HCT116 (cell line): Measurements from ENCODE around the gene CTU2. TPM values are rescaled to one million over a fixed set of nuclear protein-coding genes. Genes with fewer than 3 reads are reported as not detected.

Source experiments
- ATAC-seq: fragments of 200-7000 bp; cut with Tn5 transposase; 2 replicates; pipeline ENCODE4 v1.9.1; 2020; ENCODE audit warnings: mild to moderate bottlenecking, moderate library complexity
- BruUV-seq: library from RNA; stranded (reverse); fragments of 400-500 nt; replicated peaks from 2 replicates; lab custom pipeline; 2021; lab: Mats Ljungman, UMichigan
- CTCF ChIA-PET: fragments of 300-600 bp; sonication (Branson Sonifier 250); formaldehyde crosslinking; loops from one replicate; lab custom pipeline; 2021; ENCODE audit warnings: antibody characterized with exemption; lab: Charles Lee
- POLR2A ChIA-PET: fragments of 300-600, 350-600 bp; sonication (Branson Sonifier 250); formaldehyde crosslinking; loops from one replicate; lab custom pipeline; 2021; ENCODE audit warnings: antibody characterized with exemption; lab: Charles Lee
- RAD21 ChIA-PET, 2 experiments: fragments of 300-600 bp; sonication (Branson Sonifier 250); formaldehyde crosslinking; loops; one replicate each; lab custom pipeline; 2023; ENCODE audit warnings: low total read pairs in 2 of 2; ENCODE audit not compliant: uncharacterized antibody in 2 of 2, unreplicated experiment in 2 of 2, low non-redundant PET in 1 of 2; lab: Charles Lee
- DNase-seq: peaks from one replicate; pipeline ENCODE4 v3.0.0-alpha.2; 2010; ENCODE audit warnings: low read depth, low spot score
- H2AFZ ChIP-seq: fragments of 200-600 bp; shearing (Covaris generic), sonication (generic); 2 replicates; pipeline ENCODE4 v1.6.1; 2017; ENCODE audit warnings: low read depth, mixed run types, mixed read lengths, antibody characterized with exemption, low read length; ENCODE audit not compliant: poor library complexity, severe bottlenecking
- H3K27ac ChIP-seq: 2 replicates; pipeline ENCODE4 v1.5.1; 2012; ENCODE audit warnings: low read depth, low read length
- H3K27me3 ChIP-seq: fragments of 200-600 bp; sonication (generic); 2 replicates; pipeline ENCODE4 v1.6.1; 2016; ENCODE audit warnings: mixed run types, low read length, mixed read lengths; ENCODE audit not compliant: insufficient read depth
- H3K36me3 ChIP-seq, 2 experiments: fragments of 200-500 bp in 1 of 2; fragments of 200-600 bp in 1 of 2; sonication (Bioruptor generic) in 1 of 2; sonication (generic) in 1 of 2; 2 replicates each; pipeline versions ENCODE4 v1.5.1 to v1.6.1; 2014 to 2016; ENCODE audit warnings: low read length in 2 of 2, inconsistent platforms in 1 of 2, mixed read lengths in 1 of 2, mixed run types in 1 of 2; ENCODE audit not compliant: insufficient read depth in 2 of 2, control insufficient read depth in 1 of 2
- H3K4me1 ChIP-seq, 2 experiments: fragments of 200-600 bp in 1 of 2; sonication (generic) in 1 of 2; 2 replicates each; pipeline versions ENCODE4 v1.5.1 to v1.6.1; 2012 to 2017; ENCODE audit warnings: low read length in 2 of 2, inconsistent platforms in 1 of 2, mild to moderate bottlenecking in 1 of 2, mixed read lengths in 1 of 2, mixed run types in 1 of 2, moderate library complexity in 1 of 2; ENCODE audit not compliant: insufficient read depth in 2 of 2, control insufficient read depth in 1 of 2
- H3K4me2 ChIP-seq: fragments of 200-600 bp; sonication (generic); 2 replicates; pipeline ENCODE4 v1.6.1; 2017; ENCODE audit warnings: mixed run types, low read length, mixed read lengths
- H3K4me3 ChIP-seq, 2 experiments: fragments of 200-600 bp in 1 of 2; sonication (generic) in 1 of 2; replicated peaks in 1 of 2; 2 replicates each; pipeline ENCODE4 v1.5.1; 2011 to 2016; ENCODE audit warnings: low read length in 2 of 2, control low read depth in 1 of 2, low read depth in 1 of 2, mild to moderate bottlenecking in 1 of 2, mixed read lengths in 1 of 2, mixed run types in 1 of 2
- H3K79me2 ChIP-seq: fragments of 200-600 bp; sonication (generic); 2 replicates; pipeline ENCODE4 v1.6.1; 2017; ENCODE audit warnings: mild to moderate bottlenecking, mixed run types, low read length, moderate library complexity, mixed read lengths; ENCODE audit not compliant: insufficient read depth
- H3K9ac ChIP-seq: fragments of 200-600 bp; sonication (generic); 2 replicates; pipeline ENCODE4 v1.6.1; 2016; ENCODE audit warnings: low read length, mixed read lengths
- H3K9me2 ChIP-seq: fragments of 200-600 bp; sonication (generic), shearing (Covaris generic); 2 replicates; pipeline ENCODE4 v1.6.1; 2017; ENCODE audit warnings: mixed run types, mild to moderate bottlenecking, moderate library complexity; ENCODE audit not compliant: insufficient read depth
- H3K9me3 ChIP-seq, 2 experiments: fragments of 200-500 bp in 1 of 2; fragments of 200-600 bp in 1 of 2; sonication (Bioruptor generic) in 1 of 2; sonication (generic) in 1 of 2; 2 replicates each; pipeline ENCODE4 v1.6.1; 2014 to 2017; ENCODE audit warnings: low read length in 2 of 2, mixed read lengths in 2 of 2, inconsistent platforms in 1 of 2, low read depth in 1 of 2, mild to moderate bottlenecking in 1 of 2, mixed run types in 1 of 2, moderate library complexity in 1 of 2; ENCODE audit not compliant: control insufficient read depth in 1 of 2, insufficient read depth in 1 of 2
- H4K20me1 ChIP-seq: fragments of 200-600 bp; sonication (generic), shearing (Covaris generic); 2 replicates; pipeline ENCODE4 v1.6.1; 2017; ENCODE audit warnings: mixed run types, mild to moderate bottlenecking, moderate library complexity; ENCODE audit not compliant: insufficient read depth
- CBX3 ChIP-seq: IDR thresholded peaks from 2 replicates; pipeline ENCODE4 v1.6.1; 2012; ENCODE audit warnings: low read depth
- EGR1 ChIP-seq: IDR thresholded peaks from 2 replicates; pipeline ENCODE4 v1.6.1; 2012; ENCODE audit warnings: low read depth
- ELF1 ChIP-seq: IDR thresholded peaks from 2 replicates; pipeline ENCODE4 v1.6.1; 2012; ENCODE audit warnings: low read depth, borderline replicate concordance
- EZH2phosphoT487 ChIP-seq: fragments of 200-600 bp; IDR thresholded peaks from 2 replicates; pipeline ENCODE4 v1.6.1; 2018; ENCODE audit warnings: antibody characterized with exemption, borderline replicate concordance
- FOSL1 ChIP-seq: IDR thresholded peaks from 2 replicates; pipeline ENCODE4 v1.6.1; 2012; ENCODE audit warnings: low read depth
- JUND ChIP-seq: IDR thresholded peaks from 2 replicates; pipeline ENCODE4 v1.6.1; 2012
- POLR2AphosphoS5 ChIP-seq: IDR thresholded peaks from 2 replicates; pipeline ENCODE4 v1.6.1; 2011; ENCODE audit warnings: mild to moderate bottlenecking, low read depth, low read length, moderate library complexity
- RAD21 ChIP-seq: IDR thresholded peaks from 2 replicates; pipeline ENCODE4 v1.6.1; 2012; ENCODE audit warnings: low read depth, mild to moderate bottlenecking
- SIN3A ChIP-seq: IDR thresholded peaks from 2 replicates; pipeline ENCODE4 v1.6.1; 2012; ENCODE audit warnings: low read depth
- SP1 ChIP-seq: IDR thresholded peaks from 2 replicates; pipeline ENCODE4 v1.6.1; 2012; ENCODE audit warnings: low read depth
- SRF ChIP-seq: IDR thresholded peaks from 2 replicates; pipeline ENCODE4 v1.6.1; 2012; ENCODE audit warnings: low read depth
- TCF7L2 ChIP-seq: IDR thresholded peaks from 2 replicates; pipeline ENCODE4 v1.7.0; 2011; ENCODE audit warnings: borderline replicate concordance, inconsistent platforms; ENCODE audit not compliant: insufficient read depth, insufficient read length; ENCODE audit errors: extremely low read depth
- YY1 ChIP-seq: IDR thresholded peaks from 2 replicates; pipeline ENCODE4 v1.6.1; 2011; ENCODE audit warnings: low read length, low read depth, moderate library complexity, mild to moderate bottlenecking; ENCODE audit not compliant: insufficient replicate concordance; ENCODE audit errors: extremely low read depth
- ZFX ChIP-seq: fragments of 450-650 bp; IDR thresholded peaks from 2 replicates; pipeline ENCODE4 v1.6.1; 2017
- ZNF274 ChIP-seq: fragments of 200-500 bp; sonication (Bioruptor generic); IDR thresholded peaks from 2 replicates; pipeline ENCODE4 v1.6.1; 2014; ENCODE audit warnings: mild to moderate bottlenecking, low read depth, low read length, inconsistent platforms
- intact Hi-C: fragments of 100-400 bp; cut with micrococcal nuclease; formaldehyde crosslinking; loops from 2 replicates; pipeline ENCODE4 v1.10.0; 2022
- total RNA-seq: library from RNA; stranded (reverse); gene quantifications from one replicate; pipeline ENCODE4 v1.2.1, GENCODE V29; 2021; ENCODE audit not compliant: unreplicated experiment
- TF ChIP-seq, protein P1 (sequence below), 3 experiments: fragments of 200-600 bp in 1 of 3; sonication (generic) in 1 of 3; IDR thresholded peaks in 2 of 3; conservative IDR thresholded peaks in 1 of 3; 2 replicates each; pipeline ENCODE4 v1.5.1; 2012 to 2017; ENCODE audit warnings: low read depth in 2 of 3, low read length in 2 of 3, antibody characterized with exemption in 1 of 3, borderline replicate concordance in 1 of 3, control low read depth in 1 of 3, mild to moderate bottlenecking in 1 of 3, mixed read lengths in 1 of 3, mixed run types in 1 of 3, moderate library complexity in 1 of 3; ENCODE audit not compliant: insufficient read depth in 1 of 3
- TF ChIP-seq, protein P2 (sequence below): IDR thresholded peaks from 2 replicates; pipeline ENCODE4 v1.6.1; 2012
- TF ChIP-seq, protein P3 (sequence below): IDR thresholded peaks from 2 replicates; pipeline ENCODE4 v1.6.1; 2012; ENCODE audit warnings: low read depth
- TF ChIP-seq, protein P4 (sequence below): IDR thresholded peaks from 2 replicates; pipeline ENCODE4 v1.6.1; 2011; ENCODE audit warnings: mild to moderate bottlenecking, low read length, moderate library complexity; ENCODE audit not compliant: insufficient replicate concordance; ENCODE audit errors: extremely low read depth

CTU2 gene
- total RNA-seq, 1 experiment from 2014 or later, result 71.3 TPM

GRCh38 chr16:88755745-88756443, 49.6 kb downstream of the CTU2 start:
- ATAC-seq, result no peak
- ChIA-PET RAD21 (no interaction called here), CTCF (interaction anchor here (3.1 kb wide), 1 partner anchor 18 kb away, joined by 11 read pairs; no protein-coding TSS in a partner anchor), POLR2A (no interaction called here)
- DNase-seq, result no peak
- no peak overlapping the region for H2AFZ ChIP-seq
- peak overlapping the region; percentile 15; the same call in 1 of the 2 replicates for H3K27ac ChIP-seq
- BruUV-seq, result no TSS peak
- H3K4me2 ChIP-seq, result no peak overlapping the region
- H3K4me1 ChIP-seq, result peaks cover 0 to 18% of the 10 kb centered on the region in 2 experiments; a peak in 1 of 4 replicates
- H3K36me3 ChIP-seq, result peaks cover 2 to 11% of the 10 kb centered on the region in 2 experiments; a peak in 2 of 4 replicates
- no peaks in the 10 kb centered on the region for H3K27me3 ChIP-seq
- no peak overlapping the region for H3K4me3 ChIP-seq
- intact Hi-C loops, result no loop called here
- no peaks in the 10 kb centered on the region for H3K9me2 ChIP-seq
- peaks cover 95% of the 10 kb centered on the region for H3K79me2 ChIP-seq
- no peaks in the 10 kb centered on the region for H3K9me3 ChIP-seq
- H4K20me1 ChIP-seq, result peaks cover 16% of the 10 kb centered on the region; the same call in 1 of the 2 replicates
- H3K9ac ChIP-seq, result no peak overlapping the region
- no peak for TF ChIP-seq SRF
- no peak for TF ChIP-seq ZNF274
- TF ChIP-seq SP1, result no peak
- no peak for TF ChIP-seq EZH2phosphoT487
- TF ChIP-seq POLR2AphosphoS5, result no peak
- TF ChIP-seq SIN3A, result no peak
- TF ChIP-seq ELF1, result no peak
- no peak for TF ChIP-seq ZFX
- TF ChIP-seq RAD21, result no peak
- TF ChIP-seq JUND, result no peak
- TF ChIP-seq, protein P1, sequence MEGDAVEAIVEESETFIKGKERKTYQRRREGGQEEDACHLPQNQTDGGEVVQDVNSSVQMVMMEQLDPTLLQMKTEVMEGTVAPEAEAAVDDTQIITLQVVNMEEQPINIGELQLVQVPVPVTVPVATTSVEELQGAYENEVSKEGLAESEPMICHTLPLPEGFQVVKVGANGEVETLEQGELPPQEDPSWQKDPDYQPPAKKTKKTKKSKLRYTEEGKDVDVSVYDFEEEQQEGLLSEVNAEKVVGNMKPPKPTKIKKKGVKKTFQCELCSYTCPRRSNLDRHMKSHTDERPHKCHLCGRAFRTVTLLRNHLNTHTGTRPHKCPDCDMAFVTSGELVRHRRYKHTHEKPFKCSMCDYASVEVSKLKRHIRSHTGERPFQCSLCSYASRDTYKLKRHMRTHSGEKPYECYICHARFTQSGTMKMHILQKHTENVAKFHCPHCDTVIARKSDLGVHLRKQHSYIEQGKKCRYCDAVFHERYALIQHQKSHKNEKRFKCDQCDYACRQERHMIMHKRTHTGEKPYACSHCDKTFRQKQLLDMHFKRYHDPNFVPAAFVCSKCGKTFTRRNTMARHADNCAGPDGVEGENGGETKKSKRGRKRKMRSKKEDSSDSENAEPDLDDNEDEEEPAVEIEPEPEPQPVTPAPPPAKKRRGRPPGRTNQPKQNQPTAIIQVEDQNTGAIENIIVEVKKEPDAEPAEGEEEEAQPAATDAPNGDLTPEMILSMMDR (IDR thresholded peaks at IDR 0.05 in 2 of 3, conservative IDR thresholded peaks at IDR 0.05 in 1 of 3; ENCODE audit: borderline replicate concordance in 1 of 3, insufficient read depth in 1 of 3, low read depth in 2 of 3, low read length in 2 of 3), result no peak
- TF ChIP-seq FOSL1, result no peak
- no peak for TF ChIP-seq TCF7L2
- no peak for TF ChIP-seq YY1
- TF ChIP-seq, protein P2, sequence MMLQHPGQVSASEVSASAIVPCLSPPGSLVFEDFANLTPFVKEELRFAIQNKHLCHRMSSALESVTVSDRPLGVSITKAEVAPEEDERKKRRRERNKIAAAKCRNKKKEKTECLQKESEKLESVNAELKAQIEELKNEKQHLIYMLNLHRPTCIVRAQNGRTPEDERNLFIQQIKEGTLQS, result no peak
- TF ChIP-seq, protein P3, sequence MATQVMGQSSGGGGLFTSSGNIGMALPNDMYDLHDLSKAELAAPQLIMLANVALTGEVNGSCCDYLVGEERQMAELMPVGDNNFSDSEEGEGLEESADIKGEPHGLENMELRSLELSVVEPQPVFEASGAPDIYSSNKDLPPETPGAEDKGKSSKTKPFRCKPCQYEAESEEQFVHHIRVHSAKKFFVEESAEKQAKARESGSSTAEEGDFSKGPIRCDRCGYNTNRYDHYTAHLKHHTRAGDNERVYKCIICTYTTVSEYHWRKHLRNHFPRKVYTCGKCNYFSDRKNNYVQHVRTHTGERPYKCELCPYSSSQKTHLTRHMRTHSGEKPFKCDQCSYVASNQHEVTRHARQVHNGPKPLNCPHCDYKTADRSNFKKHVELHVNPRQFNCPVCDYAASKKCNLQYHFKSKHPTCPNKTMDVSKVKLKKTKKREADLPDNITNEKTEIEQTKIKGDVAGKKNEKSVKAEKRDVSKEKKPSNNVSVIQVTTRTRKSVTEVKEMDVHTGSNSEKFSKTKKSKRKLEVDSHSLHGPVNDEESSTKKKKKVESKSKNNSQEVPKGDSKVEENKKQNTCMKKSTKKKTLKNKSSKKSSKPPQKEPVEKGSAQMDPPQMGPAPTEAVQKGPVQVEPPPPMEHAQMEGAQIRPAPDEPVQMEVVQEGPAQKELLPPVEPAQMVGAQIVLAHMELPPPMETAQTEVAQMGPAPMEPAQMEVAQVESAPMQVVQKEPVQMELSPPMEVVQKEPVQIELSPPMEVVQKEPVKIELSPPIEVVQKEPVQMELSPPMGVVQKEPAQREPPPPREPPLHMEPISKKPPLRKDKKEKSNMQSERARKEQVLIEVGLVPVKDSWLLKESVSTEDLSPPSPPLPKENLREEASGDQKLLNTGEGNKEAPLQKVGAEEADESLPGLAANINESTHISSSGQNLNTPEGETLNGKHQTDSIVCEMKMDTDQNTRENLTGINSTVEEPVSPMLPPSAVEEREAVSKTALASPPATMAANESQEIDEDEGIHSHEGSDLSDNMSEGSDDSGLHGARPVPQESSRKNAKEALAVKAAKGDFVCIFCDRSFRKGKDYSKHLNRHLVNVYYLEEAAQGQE, result no peak
- TF ChIP-seq, protein P4, sequence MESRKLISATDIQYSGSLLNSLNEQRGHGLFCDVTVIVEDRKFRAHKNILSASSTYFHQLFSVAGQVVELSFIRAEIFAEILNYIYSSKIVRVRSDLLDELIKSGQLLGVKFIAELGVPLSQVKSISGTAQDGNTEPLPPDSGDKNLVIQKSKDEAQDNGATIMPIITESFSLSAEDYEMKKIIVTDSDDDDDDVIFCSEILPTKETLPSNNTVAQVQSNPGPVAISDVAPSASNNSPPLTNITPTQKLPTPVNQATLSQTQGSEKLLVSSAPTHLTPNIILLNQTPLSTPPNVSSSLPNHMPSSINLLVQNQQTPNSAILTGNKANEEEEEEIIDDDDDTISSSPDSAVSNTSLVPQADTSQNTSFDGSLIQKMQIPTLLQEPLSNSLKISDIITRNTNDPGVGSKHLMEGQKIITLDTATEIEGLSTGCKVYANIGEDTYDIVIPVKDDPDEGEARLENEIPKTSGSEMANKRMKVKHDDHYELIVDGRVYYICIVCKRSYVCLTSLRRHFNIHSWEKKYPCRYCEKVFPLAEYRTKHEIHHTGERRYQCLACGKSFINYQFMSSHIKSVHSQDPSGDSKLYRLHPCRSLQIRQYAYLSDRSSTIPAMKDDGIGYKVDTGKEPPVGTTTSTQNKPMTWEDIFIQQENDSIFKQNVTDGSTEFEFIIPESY, result no peak
- no peak for TF ChIP-seq EGR1
- no peak for TF ChIP-seq CBX3
